Tibial nerve (tissue), 3 donors: ENCODE data around the gene FUOM.

Experiments
- POLR2A ChIP-seq, 2 donors: fragments of 450-650 bp; IDR thresholded peaks; one replicate each; pipeline ENCODE4 v1.6.1; 2017; ENCODE audit warnings: antibody characterized with exemption in 2 of 2, mild to moderate bottlenecking in 2 of 2, moderate library complexity in 2 of 2
- TF ChIP-seq, protein P1 (sequence below), 5 experiments: fragments of 200-600 bp in 3 of 5; fragments of 450-650 bp in 2 of 5; sonication (generic) in 3 of 5; IDR thresholded peaks; one replicate each; pipeline ENCODE4 v1.5.1; 2016 to 2019; ENCODE audit warnings: antibody characterized with exemption in 5 of 5, mild to moderate bottlenecking in 3 of 5, moderate library complexity in 2 of 5

DNA sequence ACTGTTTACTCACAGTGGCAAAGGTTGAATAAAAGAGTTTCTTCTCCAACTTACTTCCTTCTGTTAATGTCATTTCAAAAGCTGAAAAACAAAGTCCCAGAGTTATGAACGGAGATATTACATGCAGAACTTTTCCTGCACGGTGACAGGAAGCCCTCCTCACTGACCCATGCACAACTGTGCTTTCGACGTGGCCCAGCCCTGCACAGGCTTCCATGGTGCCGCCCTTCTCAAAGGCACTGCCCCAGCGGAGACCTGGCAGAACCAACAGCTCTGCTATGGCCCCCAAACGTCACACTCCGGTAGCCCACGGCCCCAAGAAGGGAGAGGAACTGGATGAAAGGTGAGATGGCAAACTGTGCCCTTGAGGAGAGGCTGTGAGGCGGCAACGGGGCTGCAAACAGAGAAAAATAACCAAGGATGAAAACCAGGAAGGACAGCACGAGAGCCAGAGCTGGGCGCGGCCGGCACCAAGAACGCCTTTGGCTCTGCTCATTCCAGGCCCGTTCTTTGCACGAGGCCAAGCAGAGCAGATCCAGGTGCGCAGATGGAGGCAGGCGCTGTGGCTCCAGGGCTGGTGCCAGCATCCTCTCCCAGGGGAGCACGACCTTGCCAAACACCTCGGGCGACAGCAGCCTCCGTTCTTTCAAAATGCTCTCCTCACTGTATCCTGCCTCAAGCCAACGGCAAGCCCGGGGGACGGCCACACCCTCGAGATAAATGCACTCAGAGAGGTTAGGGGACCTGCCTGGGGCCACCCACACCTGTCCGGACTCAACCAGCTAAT is 7.0 kb upstream of the FUOM start:
- TF ChIP-seq, protein P1, sequence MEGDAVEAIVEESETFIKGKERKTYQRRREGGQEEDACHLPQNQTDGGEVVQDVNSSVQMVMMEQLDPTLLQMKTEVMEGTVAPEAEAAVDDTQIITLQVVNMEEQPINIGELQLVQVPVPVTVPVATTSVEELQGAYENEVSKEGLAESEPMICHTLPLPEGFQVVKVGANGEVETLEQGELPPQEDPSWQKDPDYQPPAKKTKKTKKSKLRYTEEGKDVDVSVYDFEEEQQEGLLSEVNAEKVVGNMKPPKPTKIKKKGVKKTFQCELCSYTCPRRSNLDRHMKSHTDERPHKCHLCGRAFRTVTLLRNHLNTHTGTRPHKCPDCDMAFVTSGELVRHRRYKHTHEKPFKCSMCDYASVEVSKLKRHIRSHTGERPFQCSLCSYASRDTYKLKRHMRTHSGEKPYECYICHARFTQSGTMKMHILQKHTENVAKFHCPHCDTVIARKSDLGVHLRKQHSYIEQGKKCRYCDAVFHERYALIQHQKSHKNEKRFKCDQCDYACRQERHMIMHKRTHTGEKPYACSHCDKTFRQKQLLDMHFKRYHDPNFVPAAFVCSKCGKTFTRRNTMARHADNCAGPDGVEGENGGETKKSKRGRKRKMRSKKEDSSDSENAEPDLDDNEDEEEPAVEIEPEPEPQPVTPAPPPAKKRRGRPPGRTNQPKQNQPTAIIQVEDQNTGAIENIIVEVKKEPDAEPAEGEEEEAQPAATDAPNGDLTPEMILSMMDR (IDR thresholded peaks at IDR 0.05), result no peak
- no peak for TF ChIP-seq POLR2A (IDR thresholded peaks at IDR 0.05)
